Measurements from ENCODE around the gene DCLK3. TPM values are rescaled to one million over a fixed set of nuclear protein-coding genes. Genes with fewer than 3 reads are reported as not detected.

The DCLK3 gene
- total RNA-seq, 6 donors from 2014 or later, result 0.03 to 0.40 TPM; not detected in 4

GRCh38 chr3:36697229-36698001 is 66.9 kb downstream of the DCLK3 start:
- no peak overlapping the region for H3K27ac ChIP-seq

GRCh38 chr3:36696799-36697198 is 67.6 kb downstream of the DCLK3 start:
- TF ChIP-seq POLR2AphosphoS5 (IDR thresholded peaks at IDR 0.05) (no peak), POLR2A (IDR thresholded peaks at IDR 0.05) (no peak), CTCF (IDR thresholded peaks at IDR 0.05) (no peak), EP300 (IDR thresholded peaks at IDR 0.05) (no peak)
- DNase-seq, result no peak
- WGBS, 2 donors, result 88 to 91% methylated on average over 2 of the region's 2 CpGs

More at GRCh38 chr3:36697229-36698001, 66.9 kb downstream of the DCLK3 start:
- no peaks in the 10 kb centered on the region for H3K36me3 ChIP-seq
- H3K9me3 ChIP-seq, result peaks cover 0 to 8% (median 0%) of the 10 kb centered on the region in 4 donors
- no peak for ATAC-seq (ENCODE audit: low FRiP score in 2 of 2)
- no peak for DNase-seq
- 77 to 83% methylated on average over 8 of the region's 8 CpGs for WGBS, 2 donors
- H3K27me3 ChIP-seq, result no peaks in the 10 kb centered on the region
- H3K4me3 ChIP-seq, result no peak overlapping the region
- no peaks in the 10 kb centered on the region for H3K4me1 ChIP-seq
- TF ChIP-seq CTCF (IDR thresholded peaks at IDR 0.05) (no peak), EP300 (IDR thresholded peaks at IDR 0.05) (no peak), POLR2A (IDR thresholded peaks at IDR 0.05) (no peak), POLR2AphosphoS5 (IDR thresholded peaks at IDR 0.05) (no peak)

GRCh38 chr3:36695769-36696137 is 68.6 kb downstream of the DCLK3 start:
- no peaks in the 10 kb centered on the region for H3K36me3 ChIP-seq
- H3K9me3 ChIP-seq, result peaks cover 0 to 8% (median 0%) of the 10 kb centered on the region in 4 donors
- TF ChIP-seq EP300 (IDR thresholded peaks at IDR 0.05) (no peak), POLR2AphosphoS5 (IDR thresholded peaks at IDR 0.05) (no peak), POLR2A (IDR thresholded peaks at IDR 0.05) (no peak), CTCF (IDR thresholded peaks at IDR 0.05) (no peak)
- ATAC-seq (ENCODE audit: low FRiP score in 2 of 2), result peak in 1 of 2 donors; percentile 58
- no peaks in the 10 kb centered on the region for H3K27me3 ChIP-seq
- 86 to 87% methylated on average over 2 of the region's 2 CpGs for WGBS, 2 donors
- no peak for DNase-seq
- no peak overlapping the region for H3K4me3 ChIP-seq
- H3K4me1 ChIP-seq, result no peaks in the 10 kb centered on the region
- H3K27ac ChIP-seq, result no peak overlapping the region

More at GRCh38 chr3:36696799-36697198, 67.6 kb downstream of the DCLK3 start:
- Histone ChIP-seq H3K9me3 (peaks cover 0 to 8% (median 0%) of the 10 kb centered on the region in 4 donors), H3K27me3 (no peaks in the 10 kb centered on the region), H3K36me3 (no peaks in the 10 kb centered on the region), H3K4me3 (no peak overlapping the region), H3K27ac (no peak overlapping the region), H3K4me1 (no peaks in the 10 kb centered on the region)
- ATAC-seq (ENCODE audit: low FRiP score in 2 of 2), result no peak

- Histone ChIP-seq H3K27ac (no peak overlapping the region), H3K4me1 (no peaks in the 10 kb centered on the region), H3K27me3 (no peaks in the 10 kb centered on the region), H3K36me3 (no peaks in the 10 kb centered on the region), H3K4me3 (no peak overlapping the region), H3K9me3 (peaks cover 0 to 8% (median 0%) of the 10 kb centered on the region in 4 donors)
- ATAC-seq (ENCODE audit: low FRiP score in 2 of 2) (peak; percentile 20 to 39), DNase-seq (peak in 1 of 2 donors; percentile 47)
- TF ChIP-seq POLR2AphosphoS5 (IDR thresholded peaks at IDR 0.05), result no peak
- TF ChIP-seq CTCF (IDR thresholded peaks at IDR 0.05), result no peak
- no peak for TF ChIP-seq POLR2A (IDR thresholded peaks at IDR 0.05)
- TF ChIP-seq EP300 (IDR thresholded peaks at IDR 0.05), result no peak
- 50 to 61% methylated on average over 3 of the region's 3 CpGs for WGBS, 2 donors
Measured at GRCh38 chr3:36695113-36695768, 69.1 kb downstream of the DCLK3 start.
